ENCODE data around the gene ITGB5. TPM values are rescaled to one million over a fixed set of nuclear protein-coding genes. Genes with fewer than 3 reads are reported as not detected.
"Not testable (repeated sequence)": the region's sequence is repeated elsewhere in the genome, so short reads cannot be mapped to it uniquely, and the experiment has no call there.

ITGB5 gene
- total RNA-seq, 1 donor, result 308 TPM

- no peak for TF ChIP-seq CTCF (IDR thresholded peaks at IDR 0.05; ENCODE audit: insufficient read depth, low read length)
- no peak overlapping the region for H3K4me3 ChIP-seq (ENCODE audit: low read depth, low read length)
- no peak for DNase-seq (ENCODE audit: low read depth)
Observed at GRCh38 chr3:124797426-124797945, 89.7 kb downstream of the ITGB5 start.

- H3K4me3 ChIP-seq (ENCODE audit: low read depth, low read length), result no peak overlapping the region
- DNase-seq (ENCODE audit: low read depth), result no peak
- TF ChIP-seq CTCF (IDR thresholded peaks at IDR 0.05; ENCODE audit: insufficient read depth, low read length), result no peak
Observed at GRCh38 chr3:124796477-124796876, 90.7 kb downstream of the ITGB5 start.

GRCh38 chr3:124793054-124793739 is 94.0 kb downstream of the ITGB5 start:
- H3K4me3 ChIP-seq (ENCODE audit: low read depth, low read length), result no peak overlapping the region
- peak; percentile 29 for DNase-seq (ENCODE audit: low read depth)
- TF ChIP-seq CTCF (IDR thresholded peaks at IDR 0.05; ENCODE audit: insufficient read depth, low read length), result no peak

- no peak for TF ChIP-seq CTCF (IDR thresholded peaks at IDR 0.05; ENCODE audit: insufficient read depth, low read length)
- DNase-seq (ENCODE audit: low read depth), result no peak
- no peak overlapping the region for H3K4me3 ChIP-seq (ENCODE audit: low read depth, low read length)
Observed at GRCh38 chr3:124792341-124793040, 94.7 kb downstream of the ITGB5 start.

GRCh38 chr3:124791639-124792151 is 95.5 kb downstream of the ITGB5 start:
- TF ChIP-seq CTCF (IDR thresholded peaks at IDR 0.05; ENCODE audit: insufficient read depth, low read length), result no peak
- peak; percentile 97 for DNase-seq (ENCODE audit: low read depth)
- H3K4me3 ChIP-seq (ENCODE audit: low read depth, low read length), result peak overlapping the region; percentile 29

- TF ChIP-seq CTCF (IDR thresholded peaks at IDR 0.05; ENCODE audit: insufficient read depth, low read length), result no peak
- DNase-seq (ENCODE audit: low read depth), result peak; percentile 59
- no peak overlapping the region for H3K4me3 ChIP-seq (ENCODE audit: low read depth, low read length)
Observed at GRCh38 chr3:124791142-124791541, 96.0 kb downstream of the ITGB5 start.

GRCh38 chr3:124789103-124789502 is 98.1 kb downstream of the ITGB5 start:
- H3K4me3 ChIP-seq (ENCODE audit: low read depth, low read length); DNase-seq (ENCODE audit: low read depth): not testable (repeated sequence)
